Mammary epithelial cell (primary cell): ENCODE results near the gene DPH1.

Experiments used
- EZH2 ChIP-seq: IDR thresholded peaks from 2 replicates; pipeline ENCODE4 v1.6.1; 2012; ENCODE audit warnings: low read length, inconsistent platforms, borderline replicate concordance
- TF ChIP-seq, protein P1 (sequence below), 2 donors: IDR thresholded peaks in 1 of 2; conservative IDR thresholded peaks in 1 of 2; 2 replicates each; pipeline ENCODE4 v1.5.1; 2011 to 2012; ENCODE audit warnings: inconsistent platforms in 2 of 2, low read length in 2 of 2, mild to moderate bottlenecking in 2 of 2, control low read depth in 1 of 2, low read depth in 1 of 2; ENCODE audit not compliant: insufficient read depth in 1 of 2; ENCODE audit errors: extremely low read depth in 1 of 2

DNA sequence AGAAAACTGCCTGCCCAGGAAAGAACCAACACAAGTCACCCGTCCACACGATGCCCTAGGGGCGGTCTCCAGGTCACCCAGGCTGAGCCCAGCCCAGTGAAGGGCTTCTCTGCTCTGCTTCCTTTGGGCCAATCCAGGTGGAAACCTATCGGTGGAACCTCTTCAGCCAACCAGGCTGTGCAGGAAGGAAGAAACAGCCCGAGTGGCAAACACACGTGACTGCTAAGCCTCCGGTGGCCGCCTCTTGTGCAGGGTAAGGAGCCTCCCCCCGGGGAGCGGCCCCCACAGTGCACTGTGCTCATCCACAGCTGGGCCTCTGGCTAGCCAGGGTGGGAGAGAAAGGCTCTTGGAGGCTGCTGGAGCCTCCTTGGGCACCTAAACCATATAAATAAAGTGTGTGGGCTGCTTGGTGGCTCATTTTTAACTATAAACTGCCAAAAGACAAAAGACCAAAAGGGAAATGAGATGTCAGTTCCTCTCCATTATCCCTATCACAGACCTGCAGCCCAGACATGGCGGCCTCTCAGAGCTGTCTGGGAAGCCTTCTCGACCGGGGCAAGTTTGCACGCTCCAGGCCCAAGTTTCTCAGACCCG, 7.2 kb upstream of the DPH1 start:
- TF ChIP-seq, protein P1, sequence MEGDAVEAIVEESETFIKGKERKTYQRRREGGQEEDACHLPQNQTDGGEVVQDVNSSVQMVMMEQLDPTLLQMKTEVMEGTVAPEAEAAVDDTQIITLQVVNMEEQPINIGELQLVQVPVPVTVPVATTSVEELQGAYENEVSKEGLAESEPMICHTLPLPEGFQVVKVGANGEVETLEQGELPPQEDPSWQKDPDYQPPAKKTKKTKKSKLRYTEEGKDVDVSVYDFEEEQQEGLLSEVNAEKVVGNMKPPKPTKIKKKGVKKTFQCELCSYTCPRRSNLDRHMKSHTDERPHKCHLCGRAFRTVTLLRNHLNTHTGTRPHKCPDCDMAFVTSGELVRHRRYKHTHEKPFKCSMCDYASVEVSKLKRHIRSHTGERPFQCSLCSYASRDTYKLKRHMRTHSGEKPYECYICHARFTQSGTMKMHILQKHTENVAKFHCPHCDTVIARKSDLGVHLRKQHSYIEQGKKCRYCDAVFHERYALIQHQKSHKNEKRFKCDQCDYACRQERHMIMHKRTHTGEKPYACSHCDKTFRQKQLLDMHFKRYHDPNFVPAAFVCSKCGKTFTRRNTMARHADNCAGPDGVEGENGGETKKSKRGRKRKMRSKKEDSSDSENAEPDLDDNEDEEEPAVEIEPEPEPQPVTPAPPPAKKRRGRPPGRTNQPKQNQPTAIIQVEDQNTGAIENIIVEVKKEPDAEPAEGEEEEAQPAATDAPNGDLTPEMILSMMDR (conservative IDR thresholded peaks at IDR 0.05 in 1 of 2, IDR thresholded peaks at IDR 0.05 in 1 of 2; ENCODE audit: extremely low read depth in 1 of 2, insufficient read depth in 1 of 2, low read depth in 1 of 2, low read length in 2 of 2) = no peak
- TF ChIP-seq EZH2 = no peak
